Heart left ventricle (tissue), 13 donors: ENCODE measurements around the gene IQCN.

Experiments
- POLR2A ChIP-seq, 2 donors: fragments of 450-650 bp; IDR thresholded peaks; one replicate each; pipeline ENCODE4 v1.6.1; 2017; ENCODE audit warnings: antibody characterized with exemption in 2 of 2, mild to moderate bottlenecking in 2 of 2, moderate library complexity in 2 of 2
- TF ChIP-seq, protein P1 (sequence below), 12 donors: fragments of 200-600 bp; sonication (generic) in 4 of 12; IDR thresholded peaks; one replicate each; pipeline versions ENCODE4 v1.5.0 to v1.8.0; 2018 to 2022; ENCODE audit warnings: antibody characterized with exemption in 12 of 12, mild to moderate bottlenecking in 5 of 12
- donor health status: ischemic (EF 13 %, LVEDD 7.1; RV severe dilation, severe dysfunction).
- donor health status: DM: no; HTN: yes; CAD: no.
- donor health status: DM: no; HTN: no; CAD: no.
- donor health status: ischemic (EF 25% LVEDD 6.9; RV normal size, moderate dysfunction).
- donor health status: ischemic (EF 25% LVEDD 5.7; RV mildly dilated, moderate dysfunction).
- donor health status: ischemic (EF 35%, LVEDD 5.7; RV mildly dilated, moderate dysfunction).
- donor health status: nonischemic (EF 11% LVEDD 7.7; RV severe dilation, severe dysfunction).
- donor health status: DM: yes; HTN: yes; CAD: no.
- donor health status: PGD.
- donor health status: ischemic (EF 29% LVEDD 5.4; RV normal size, mild dysfunction).
- donor health status: nonischemic (EF 23%, LVEDD 6.1; RV moderate dilation, normal function).

GRCh38 chr19:18310118-18310909 lies 36.1 kb upstream of the IQCN start:
- no peak for TF ChIP-seq POLR2A (IDR thresholded peaks at IDR 0.05)
- TF ChIP-seq, protein P1, sequence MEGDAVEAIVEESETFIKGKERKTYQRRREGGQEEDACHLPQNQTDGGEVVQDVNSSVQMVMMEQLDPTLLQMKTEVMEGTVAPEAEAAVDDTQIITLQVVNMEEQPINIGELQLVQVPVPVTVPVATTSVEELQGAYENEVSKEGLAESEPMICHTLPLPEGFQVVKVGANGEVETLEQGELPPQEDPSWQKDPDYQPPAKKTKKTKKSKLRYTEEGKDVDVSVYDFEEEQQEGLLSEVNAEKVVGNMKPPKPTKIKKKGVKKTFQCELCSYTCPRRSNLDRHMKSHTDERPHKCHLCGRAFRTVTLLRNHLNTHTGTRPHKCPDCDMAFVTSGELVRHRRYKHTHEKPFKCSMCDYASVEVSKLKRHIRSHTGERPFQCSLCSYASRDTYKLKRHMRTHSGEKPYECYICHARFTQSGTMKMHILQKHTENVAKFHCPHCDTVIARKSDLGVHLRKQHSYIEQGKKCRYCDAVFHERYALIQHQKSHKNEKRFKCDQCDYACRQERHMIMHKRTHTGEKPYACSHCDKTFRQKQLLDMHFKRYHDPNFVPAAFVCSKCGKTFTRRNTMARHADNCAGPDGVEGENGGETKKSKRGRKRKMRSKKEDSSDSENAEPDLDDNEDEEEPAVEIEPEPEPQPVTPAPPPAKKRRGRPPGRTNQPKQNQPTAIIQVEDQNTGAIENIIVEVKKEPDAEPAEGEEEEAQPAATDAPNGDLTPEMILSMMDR (IDR thresholded peaks at IDR 0.05): no peak
